ENCODE results near the gene PPARGC1A. TPM values are rescaled to one million over a fixed set of nuclear protein-coding genes. Genes with fewer than 3 reads are reported as not detected.

Gene PPARGC1A
- total and polyA plus RNA-seq, 2 experiments from 2014 or later, result 0.76 to 3.3 TPM

DNA sequence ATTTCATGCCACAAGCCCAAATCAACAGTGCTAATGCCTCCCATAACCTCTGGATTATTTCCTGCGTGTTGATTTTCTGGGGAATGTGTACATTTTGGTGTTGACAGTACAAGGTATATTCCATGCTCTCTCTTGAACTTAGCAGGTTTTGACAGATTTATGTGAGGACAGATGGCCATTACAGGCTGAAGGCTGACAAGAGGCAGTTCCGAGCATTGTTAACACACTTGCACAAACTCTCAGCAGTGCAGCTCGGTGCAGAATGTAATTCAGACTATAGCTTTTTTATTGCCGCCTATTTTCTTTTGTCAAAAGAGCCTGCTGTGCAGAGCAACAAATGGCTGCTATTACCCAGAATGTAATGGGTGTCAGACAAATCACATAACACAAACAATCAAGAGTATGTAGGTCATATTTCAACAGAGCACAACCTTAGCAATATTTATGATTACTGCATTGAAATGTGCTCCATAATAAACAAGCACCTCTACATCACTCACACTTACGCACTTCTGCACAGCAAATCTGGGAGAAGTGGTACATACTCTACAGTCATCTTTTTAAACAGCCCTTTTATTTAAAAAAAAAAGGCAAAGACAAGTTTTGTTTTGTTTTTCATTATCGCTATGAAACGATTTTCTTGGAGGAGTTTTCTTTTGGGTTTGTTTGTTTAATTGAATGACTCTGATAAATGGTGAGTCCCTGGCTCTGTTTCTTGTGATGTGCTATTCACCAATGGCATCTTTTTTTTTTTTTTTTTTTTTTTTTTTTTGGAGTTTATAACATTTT is 71.6 kb downstream of the PPARGC1A start:
- ATAC-seq (no peak), DNase-seq (ENCODE audit: low spot score) (no peak)
- Histone ChIP-seq H3K36me3 (ENCODE audit: insufficient read depth) (no peaks in the 10 kb centered on the region), H3K27ac (ENCODE audit: low read depth) (no peak overlapping the region), H3K4me1 (ENCODE audit: insufficient read depth) (peaks cover 7% of the 10 kb centered on the region; the same call in 1 of the 2 replicates), H4K20me1 (replicated peaks; ENCODE audit: insufficient read depth) (no peaks in the 10 kb centered on the region), H2AFZ (no peak overlapping the region), H3K27me3 (ENCODE audit: insufficient read depth) (no peaks in the 10 kb centered on the region), H3K4me2 (no peak overlapping the region), H3F3A (replicated peaks; ENCODE audit: low read depth) (no peaks in the 10 kb centered on the region), H3K4me3 (no peak overlapping the region), H3K9me2 (ENCODE audit: insufficient read depth) (no peaks in the 10 kb centered on the region; the same call in 1 of the 2 replicates), H3K79me2 (replicated peaks; ENCODE audit: insufficient read depth) (no peaks in the 10 kb centered on the region)
- Mint-ChIP-seq H3K9me3 (no peaks in the 10 kb centered on the region), H3K4me1 (peaks cover 16% of the 10 kb centered on the region; the same call in 2 of the 3 replicates), H3K27ac (no peak overlapping the region), H3K4me3 (no peak overlapping the region), H3K27me3 (ENCODE audit: insufficient read depth, low read depth, poor library complexity) (no peaks in the 10 kb centered on the region), H3K36me3 (ENCODE audit: low read depth) (no peaks in the 10 kb centered on the region)
- TF ChIP-seq CREB1 (CRISPR knock-in tag; IDR thresholded peaks at IDR 0.05; ENCODE audit: low read depth) (no peak), ZNF114 (CRISPR knock-in tag; IDR thresholded peaks at IDR 0.05) (no peak), STAT1 (IDR thresholded peaks at IDR 0.05; ENCODE audit: unreplicated experiment) (no peak), NANOG (IDR thresholded peaks at IDR 0.05; ENCODE audit: borderline replicate concordance) (no peak), CTCF (conservative IDR thresholded peaks at IDR 0.05; ENCODE audit: low read depth in 2 of 2) (no peak), EZH2 (IDR thresholded peaks at IDR 0.05; ENCODE audit: low read depth, unreplicated experiment) (no peak), EZH2phosphoT487 (IDR thresholded peaks at IDR 0.05; ENCODE audit: unreplicated experiment) (no peak)

DNA sequence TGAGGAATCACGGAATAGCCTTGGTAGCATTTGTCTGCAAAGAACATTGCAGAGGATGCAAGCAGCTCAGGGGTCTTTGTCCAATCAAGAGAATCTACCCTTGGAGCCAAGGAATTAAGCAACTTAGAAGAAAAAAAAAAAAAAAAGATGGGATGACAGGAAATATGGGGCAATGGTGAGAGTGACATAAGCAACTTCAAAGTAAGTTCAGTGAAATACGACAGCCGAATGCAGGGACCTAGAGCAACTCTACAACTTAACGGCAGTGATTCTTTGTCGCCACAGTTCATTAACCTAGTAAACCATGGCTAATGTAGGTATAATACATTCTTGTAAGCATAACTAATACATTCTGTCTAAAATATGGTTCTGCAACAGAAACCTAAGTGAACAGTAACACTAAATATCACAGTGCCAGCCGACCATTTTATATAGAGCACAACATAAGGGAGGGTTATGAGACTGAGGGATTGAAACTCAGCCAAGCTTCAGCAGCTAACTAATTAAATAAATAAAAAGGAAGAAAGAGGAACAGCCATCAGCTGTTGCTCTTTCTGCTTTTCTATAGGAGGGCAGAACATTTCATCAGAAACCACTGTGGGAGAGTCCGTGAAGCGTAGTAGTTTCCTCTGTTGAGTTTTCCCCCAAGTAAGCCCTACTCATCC is 74.7 kb downstream of the PPARGC1A start:
- Histone ChIP-seq H3K79me2 (replicated peaks; ENCODE audit: insufficient read depth) (no peaks in the 10 kb centered on the region), H3K4me3 (no peak overlapping the region), H3K4me1 (ENCODE audit: insufficient read depth) (peaks cover under 1% of the 10 kb centered on the region; the same call in 1 of the 2 replicates), H3K27me3 (ENCODE audit: insufficient read depth) (no peaks in the 10 kb centered on the region), H3K36me3 (ENCODE audit: insufficient read depth) (no peaks in the 10 kb centered on the region), H3F3A (replicated peaks; ENCODE audit: low read depth) (no peaks in the 10 kb centered on the region), H2AFZ (0 out of 2 replicates have a peak overlapping the region, but pooled peaks have one; percentile 29), H3K27ac (ENCODE audit: low read depth) (no peak overlapping the region), H4K20me1 (replicated peaks; ENCODE audit: insufficient read depth) (no peaks in the 10 kb centered on the region), H3K4me2 (no peak overlapping the region), H3K9me2 (ENCODE audit: insufficient read depth) (no peaks in the 10 kb centered on the region; the same call in 1 of the 2 replicates)
- H3K9me3 Mint-ChIP-seq, result no peaks in the 10 kb centered on the region
- H3K4me1 Mint-ChIP-seq, result no peaks in the 10 kb centered on the region; the same call in 2 of the 3 replicates
- no peak for TF ChIP-seq NANOG (IDR thresholded peaks at IDR 0.05; ENCODE audit: borderline replicate concordance)
- TF ChIP-seq, protein P1, sequence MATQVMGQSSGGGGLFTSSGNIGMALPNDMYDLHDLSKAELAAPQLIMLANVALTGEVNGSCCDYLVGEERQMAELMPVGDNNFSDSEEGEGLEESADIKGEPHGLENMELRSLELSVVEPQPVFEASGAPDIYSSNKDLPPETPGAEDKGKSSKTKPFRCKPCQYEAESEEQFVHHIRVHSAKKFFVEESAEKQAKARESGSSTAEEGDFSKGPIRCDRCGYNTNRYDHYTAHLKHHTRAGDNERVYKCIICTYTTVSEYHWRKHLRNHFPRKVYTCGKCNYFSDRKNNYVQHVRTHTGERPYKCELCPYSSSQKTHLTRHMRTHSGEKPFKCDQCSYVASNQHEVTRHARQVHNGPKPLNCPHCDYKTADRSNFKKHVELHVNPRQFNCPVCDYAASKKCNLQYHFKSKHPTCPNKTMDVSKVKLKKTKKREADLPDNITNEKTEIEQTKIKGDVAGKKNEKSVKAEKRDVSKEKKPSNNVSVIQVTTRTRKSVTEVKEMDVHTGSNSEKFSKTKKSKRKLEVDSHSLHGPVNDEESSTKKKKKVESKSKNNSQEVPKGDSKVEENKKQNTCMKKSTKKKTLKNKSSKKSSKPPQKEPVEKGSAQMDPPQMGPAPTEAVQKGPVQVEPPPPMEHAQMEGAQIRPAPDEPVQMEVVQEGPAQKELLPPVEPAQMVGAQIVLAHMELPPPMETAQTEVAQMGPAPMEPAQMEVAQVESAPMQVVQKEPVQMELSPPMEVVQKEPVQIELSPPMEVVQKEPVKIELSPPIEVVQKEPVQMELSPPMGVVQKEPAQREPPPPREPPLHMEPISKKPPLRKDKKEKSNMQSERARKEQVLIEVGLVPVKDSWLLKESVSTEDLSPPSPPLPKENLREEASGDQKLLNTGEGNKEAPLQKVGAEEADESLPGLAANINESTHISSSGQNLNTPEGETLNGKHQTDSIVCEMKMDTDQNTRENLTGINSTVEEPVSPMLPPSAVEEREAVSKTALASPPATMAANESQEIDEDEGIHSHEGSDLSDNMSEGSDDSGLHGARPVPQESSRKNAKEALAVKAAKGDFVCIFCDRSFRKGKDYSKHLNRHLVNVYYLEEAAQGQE (IDR thresholded peaks at IDR 0.05; ENCODE audit: unreplicated experiment), result no peak
- ATAC-seq (no peak), DNase-seq (ENCODE audit: low spot score) (no peak)
- no peak overlapping the region for H3K27ac Mint-ChIP-seq
- H3K27me3 Mint-ChIP-seq (ENCODE audit: insufficient read depth, low read depth, poor library complexity), result no peaks in the 10 kb centered on the region
- H3K4me3 Mint-ChIP-seq, result no peak overlapping the region
- no peaks in the 10 kb centered on the region for H3K36me3 Mint-ChIP-seq (ENCODE audit: low read depth)
